K562 (cell line): ENCODE measurements around the gene RNF187. TPM values are rescaled to one million over a fixed set of nuclear protein-coding genes. Genes with fewer than 3 reads are reported as not detected.

ENCODE experiments used
- ATF1 ChIP-seq, 2 experiments: fragments of 450-650 bp in 1 of 2; IDR thresholded peaks; 2 replicates each; pipeline ENCODE4 v1.6.1; 2016; ENCODE audit warnings: missing compliant biosample characterization in 1 of 2, missing genetic modification characterization in 1 of 2
- BHLHE40 ChIP-seq: IDR thresholded peaks from 2 replicates; pipeline ENCODE4 v1.6.1; 2011; ENCODE audit warnings: low read length, improper control_type of control experiment
- ETV1 ChIP-seq: fragments of 450-650 bp; conservative IDR thresholded peaks from 2 replicates; pipeline ENCODE4 v1.6.1; 2016; ENCODE audit warnings: missing genetic modification characterization, control low read depth, low read depth, missing compliant biosample characterization
- EZH2 ChIP-seq: IDR thresholded peaks from 2 replicates; pipeline ENCODE4 v1.6.1; 2012; ENCODE audit warnings: low read depth, mild to moderate bottlenecking, inconsistent platforms, low read length, borderline replicate concordance
- OTX1 ChIP-seq: fragments of 450-650 bp; formaldehyde crosslinking; IDR thresholded peaks from 2 replicates; pipeline ENCODE4 v1.4.0; 2022; ENCODE audit warnings: mild to moderate bottlenecking
- SPI1 ChIP-seq: IDR thresholded peaks from 2 replicates; pipeline ENCODE4 v1.6.1; 2011; ENCODE audit warnings: low read depth, low read length, control low read depth, borderline replicate concordance
- STAT5A ChIP-seq: IDR thresholded peaks from 2 replicates; pipeline ENCODE4 v1.6.1; 2012; ENCODE audit warnings: low read length, inconsistent platforms, borderline replicate concordance
- TEAD1 ChIP-seq, 2 experiments: fragments of 450-650 bp in 1 of 2; sonication (generic) in 1 of 2; formaldehyde crosslinking; IDR thresholded peaks; 2 replicates each; pipeline versions ENCODE4 v1.4.0 to v1.8.0; 2020 to 2022; ENCODE audit warnings: mild to moderate bottlenecking in 2 of 2, missing genetic modification reagents in 1 of 2
- XRCC5 ChIP-seq: fragments of 200-400 bp; formaldehyde crosslinking; IDR thresholded peaks from 2 replicates; pipeline ENCODE4 v1.6.1; 2017; ENCODE audit warnings: low read depth, mild to moderate bottlenecking, low read length
- ZBTB17 ChIP-seq: fragments of 450-650 bp; formaldehyde crosslinking; IDR thresholded peaks from 2 replicates; pipeline ENCODE4 v1.4.0; 2020; ENCODE audit warnings: mild to moderate bottlenecking
- ZNF174 ChIP-seq: fragments of 250-450 bp; sonication (Bioruptor Pico); IDR thresholded peaks from 2 replicates; pipeline ENCODE4 v1.4.0; 2020; ENCODE audit warnings: mild to moderate bottlenecking
- ZNF263 ChIP-seq: sonication (generic); formaldehyde crosslinking; IDR thresholded peaks from 2 replicates; pipeline ENCODE4 v1.8.0; 2022; ENCODE audit warnings: mild to moderate bottlenecking, missing genetic modification reagents, borderline replicate concordance
- polyA plus RNA-seq, 8 experiments: library from polyadenylated mRNA; depleted of rRNA in 4 of 8; stranded (reverse) in 5 of 8; unstranded in 3 of 8; fragments of >200 nt; fragmentation: Nextera tagmentation in 2 of 8; fragmentation: Illumina TruSeq in 1 of 8; extraction: Ambion mirVana in 2 of 8; extraction: Trizol in 1 of 8; gene quantifications; 2 replicates each; pipeline versions ENCODE4 v1.2.1 to v1.2.3, GENCODE V29; 2011 to 2014; ENCODE audit warnings: inconsistent platforms in 1 of 8, missing spikeins in 1 of 8
- total RNA-seq, 7 experiments: library from RNA; depleted of rRNA in 6 of 7; stranded (reverse); fragments of >200 nt in 6 of 7; fragmentation: Illumina TruSeq in 2 of 7; extraction: Trizol in 2 of 7; gene quantifications; 2 replicates each; pipeline versions ENCODE4 v1.2.1 to v1.2.3, GENCODE V29; 2011 to 2021; ENCODE audit warnings: low replicate concordance in 1 of 7
- TF ChIP-seq, protein P1 (sequence below), 2 experiments: fragments of 450-650 bp in 1 of 2; IDR thresholded peaks; 2 replicates each; pipeline ENCODE4 v1.6.1; 2011 to 2017; ENCODE audit warnings: low read depth in 2 of 2, antibody characterized with exemption in 1 of 2, borderline replicate concordance in 1 of 2, low read length in 1 of 2, mild to moderate bottlenecking in 1 of 2, mixed read lengths in 1 of 2; ENCODE audit not compliant: control insufficient read depth in 1 of 2
- TF ChIP-seq, protein P2 (sequence below): fragments of 250-450 bp; sonication (Bioruptor Pico); IDR thresholded peaks from 2 replicates; pipeline ENCODE4 v1.5.1; 2021; ENCODE audit warnings: mild to moderate bottlenecking

RNF187 gene
- total and polyA plus RNA-seq, 9 of the 15 experiments (the other 6 are each of a cell fraction or from before 2014, with no cell fraction given) = 2.3 to 119 (median 41.9) TPM

DNA sequence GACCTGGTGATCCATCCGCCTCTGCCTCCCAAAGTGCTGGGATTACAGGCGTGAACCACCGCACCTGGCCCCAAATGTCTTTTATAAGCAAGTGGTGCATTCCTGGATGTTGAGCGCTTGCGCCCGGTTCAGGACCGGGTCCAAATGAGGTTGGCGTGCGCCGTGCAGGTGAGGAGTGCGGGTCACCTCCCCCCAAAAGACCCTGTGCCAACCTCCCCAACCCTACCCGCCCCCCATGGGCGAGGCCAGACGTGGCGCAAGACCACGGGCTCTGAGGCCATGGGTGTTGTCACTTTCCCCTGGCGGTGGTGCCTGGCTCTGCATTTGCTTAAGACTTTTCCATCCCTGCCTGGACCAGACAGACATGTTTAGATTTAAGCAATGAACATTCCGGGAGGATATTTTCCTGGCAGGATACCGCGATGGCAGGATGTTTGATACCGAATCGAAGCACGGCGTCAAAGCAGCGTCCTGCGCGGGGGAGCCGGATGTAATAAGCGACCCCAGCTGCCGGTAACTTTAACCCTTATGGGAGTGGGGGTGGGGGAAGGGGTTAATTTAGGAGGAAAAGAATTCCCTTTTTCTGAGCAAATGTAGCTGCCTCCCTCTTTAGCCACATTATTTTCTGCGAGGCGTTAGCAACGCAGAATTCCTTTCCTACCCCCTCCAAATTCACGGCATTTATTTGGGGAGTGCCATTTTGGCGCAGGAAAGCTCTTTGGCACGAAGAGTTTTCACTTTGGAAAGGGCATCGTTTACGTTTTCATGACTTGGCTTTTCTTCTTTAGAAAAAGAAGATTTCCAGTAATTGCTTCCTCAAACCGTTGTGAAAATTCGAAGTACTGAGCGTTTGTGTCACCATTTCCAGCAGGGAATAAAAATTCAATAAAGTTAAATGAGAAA is 27.8 kb upstream of the RNF187 start (continued):
- TF ChIP-seq ATF1 (CRISPR knock-in tag; IDR thresholded peaks at IDR 0.05) (no peak), ATF1 (tag; IDR thresholded peaks at IDR 0.05) (peak; percentile 10), ETV1 (no peak), SPI1 (no peak), EZH2 (no peak), STAT5A (no peak), TEAD1 (CRISPR knock-in tag; IDR thresholded peaks at IDR 0.05) (peak; percentile 4 to 73; a peak in 2 of 4 replicates), ZBTB17 (CRISPR knock-in tag) (0 out of 2 replicates have a peak, but pooled peaks have one; percentile 73), ZNF263 (CRISPR knock-in tag) (no peak), OTX1 (CRISPR knock-in tag) (no peak; the same call in 1 of the 2 replicates), ZNF174 (CRISPR knock-in tag) (no peak), BHLHE40 (peak; percentile 38; the same call in 1 of the 2 replicates), XRCC5 (peak; percentile 65; the same call in 1 of the 2 replicates)
- TF ChIP-seq, protein P1, sequence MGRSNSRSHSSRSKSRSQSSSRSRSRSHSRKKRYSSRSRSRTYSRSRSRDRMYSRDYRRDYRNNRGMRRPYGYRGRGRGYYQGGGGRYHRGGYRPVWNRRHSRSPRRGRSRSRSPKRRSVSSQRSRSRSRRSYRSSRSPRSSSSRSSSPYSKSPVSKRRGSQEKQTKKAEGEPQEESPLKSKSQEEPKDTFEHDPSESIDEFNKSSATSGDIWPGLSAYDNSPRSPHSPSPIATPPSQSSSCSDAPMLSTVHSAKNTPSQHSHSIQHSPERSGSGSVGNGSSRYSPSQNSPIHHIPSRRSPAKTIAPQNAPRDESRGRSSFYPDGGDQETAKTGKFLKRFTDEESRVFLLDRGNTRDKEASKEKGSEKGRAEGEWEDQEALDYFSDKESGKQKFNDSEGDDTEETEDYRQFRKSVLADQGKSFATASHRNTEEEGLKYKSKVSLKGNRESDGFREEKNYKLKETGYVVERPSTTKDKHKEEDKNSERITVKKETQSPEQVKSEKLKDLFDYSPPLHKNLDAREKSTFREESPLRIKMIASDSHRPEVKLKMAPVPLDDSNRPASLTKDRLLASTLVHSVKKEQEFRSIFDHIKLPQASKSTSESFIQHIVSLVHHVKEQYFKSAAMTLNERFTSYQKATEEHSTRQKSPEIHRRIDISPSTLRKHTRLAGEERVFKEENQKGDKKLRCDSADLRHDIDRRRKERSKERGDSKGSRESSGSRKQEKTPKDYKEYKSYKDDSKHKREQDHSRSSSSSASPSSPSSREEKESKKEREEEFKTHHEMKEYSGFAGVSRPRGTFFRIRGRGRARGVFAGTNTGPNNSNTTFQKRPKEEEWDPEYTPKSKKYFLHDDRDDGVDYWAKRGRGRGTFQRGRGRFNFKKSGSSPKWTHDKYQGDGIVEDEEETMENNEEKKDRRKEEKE (IDR thresholded peaks at IDR 0.05; ENCODE audit: borderline replicate concordance in 1 of 2, control insufficient read depth in 1 of 2, low read depth in 2 of 2, low read length in 1 of 2) = no peak
- TF ChIP-seq, protein P2, sequence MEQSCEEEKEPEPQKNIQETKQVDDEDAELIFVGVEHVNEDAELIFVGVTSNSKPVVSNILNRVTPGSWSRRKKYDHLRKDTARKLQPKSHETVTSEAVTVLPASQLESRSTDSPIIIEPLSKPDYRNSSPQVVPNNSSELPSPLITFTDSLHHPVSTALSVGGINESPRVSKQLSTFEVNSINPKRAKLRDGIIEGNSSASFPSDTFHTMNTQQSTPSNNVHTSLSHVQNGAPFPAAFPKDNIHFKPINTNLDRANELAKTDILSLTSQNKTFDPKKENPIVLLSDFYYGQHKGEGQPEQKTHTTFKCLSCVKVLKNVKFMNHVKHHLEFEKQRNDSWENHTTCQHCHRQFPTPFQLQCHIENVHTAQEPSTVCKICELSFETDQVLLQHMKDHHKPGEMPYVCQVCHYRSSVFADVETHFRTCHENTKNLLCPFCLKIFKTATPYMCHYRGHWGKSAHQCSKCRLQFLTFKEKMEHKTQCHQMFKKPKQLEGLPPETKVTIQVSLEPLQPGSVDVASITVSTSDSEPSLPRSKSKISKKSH (CRISPR knock-in tag) = no peak
